ENCODE results near the gene TRIM24. TPM values are rescaled to one million over a fixed set of nuclear protein-coding genes. Genes with fewer than 3 reads are reported as not detected.
"Not testable (repeated sequence)": the region's sequence is repeated elsewhere in the genome, so short reads cannot be mapped to it uniquely, and the experiment has no call there.

The TRIM24 gene
- total RNA-seq, 1 experiment from 2014 or later: 17.4 TPM

GRCh38 chr7:138455609-138456008 is 4.5 kb upstream of the TRIM24 start:
- H3K9me3 ChIP-seq (ENCODE audit: low read length): no peaks in the 10 kb centered on the region
- H3K4me1 ChIP-seq (ENCODE audit: low read length): peaks cover 6% of the 10 kb centered on the region
- no peak overlapping the region for H3K9ac ChIP-seq (ENCODE audit: low read length)
- H3K4me3 ChIP-seq (ENCODE audit: low read length): no peak overlapping the region
- no peak overlapping the region for H3K27ac ChIP-seq (ENCODE audit: low read length)
- no peaks in the 10 kb centered on the region for H3K79me2 ChIP-seq (ENCODE audit: low read length)
- no peaks in the 10 kb centered on the region for H3K36me3 ChIP-seq (ENCODE audit: insufficient read depth, low read length)
- H2AFZ ChIP-seq (ENCODE audit: low read length): no peak overlapping the region
- H3K9me2 ChIP-seq (replicated peaks; ENCODE audit: insufficient read depth, low read length): no peaks in the 10 kb centered on the region
- H4K20me1 ChIP-seq (ENCODE audit: insufficient read depth, low read depth, low read length): no peaks in the 10 kb centered on the region
- H3K27me3 ChIP-seq (ENCODE audit: low read length): no peaks in the 10 kb centered on the region
- no peak for DNase-seq
- H3K4me2 ChIP-seq (ENCODE audit: low read depth, low read length, poor library complexity, severe bottlenecking): no peak overlapping the region

DNA sequence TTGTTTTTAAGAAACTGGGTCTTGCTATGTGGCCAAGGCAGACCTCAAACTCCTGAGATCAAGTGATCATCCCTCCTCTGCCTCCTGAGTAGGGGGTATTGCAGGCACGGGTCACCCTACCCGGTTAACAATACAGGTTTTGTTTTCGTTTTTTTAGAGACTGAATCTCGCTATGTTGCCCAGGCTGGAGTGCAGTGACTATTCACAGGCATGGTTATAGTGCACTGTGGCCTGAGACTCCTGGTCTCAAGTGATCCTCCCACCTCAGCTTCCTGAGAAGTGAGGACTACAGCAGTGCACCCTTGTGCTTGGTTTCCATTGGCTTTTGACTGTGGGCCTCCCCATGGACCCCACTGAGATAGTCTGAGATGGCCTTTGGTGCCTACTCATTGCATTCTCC is 3.8 kb upstream of the TRIM24 start:
- Histone ChIP-seq H3K4me1 (ENCODE audit: low read length) (peaks cover 6% of the 10 kb centered on the region), H4K20me1 (ENCODE audit: insufficient read depth, low read depth, low read length) (no peaks in the 10 kb centered on the region; the same call in 1 of the 2 replicates), H3K36me3 (ENCODE audit: insufficient read depth, low read length) (no peaks in the 10 kb centered on the region), H3K9me3 (ENCODE audit: low read length) (no peaks in the 10 kb centered on the region), H3K4me3 (ENCODE audit: low read length) (no peak overlapping the region), H3K9ac (ENCODE audit: low read length) (no peak overlapping the region), H2AFZ (ENCODE audit: low read length) (no peak overlapping the region), H3K79me2 (ENCODE audit: low read length) (peaks cover 3% of the 10 kb centered on the region), H3K4me2 (ENCODE audit: low read depth, low read length, poor library complexity, severe bottlenecking) (no peak overlapping the region), H3K9me2 (replicated peaks; ENCODE audit: insufficient read depth, low read length) (no peaks in the 10 kb centered on the region), H3K27ac (ENCODE audit: low read length) (no peak overlapping the region), H3K27me3 (ENCODE audit: low read length) (no peaks in the 10 kb centered on the region)
- no peak for DNase-seq

DNA sequence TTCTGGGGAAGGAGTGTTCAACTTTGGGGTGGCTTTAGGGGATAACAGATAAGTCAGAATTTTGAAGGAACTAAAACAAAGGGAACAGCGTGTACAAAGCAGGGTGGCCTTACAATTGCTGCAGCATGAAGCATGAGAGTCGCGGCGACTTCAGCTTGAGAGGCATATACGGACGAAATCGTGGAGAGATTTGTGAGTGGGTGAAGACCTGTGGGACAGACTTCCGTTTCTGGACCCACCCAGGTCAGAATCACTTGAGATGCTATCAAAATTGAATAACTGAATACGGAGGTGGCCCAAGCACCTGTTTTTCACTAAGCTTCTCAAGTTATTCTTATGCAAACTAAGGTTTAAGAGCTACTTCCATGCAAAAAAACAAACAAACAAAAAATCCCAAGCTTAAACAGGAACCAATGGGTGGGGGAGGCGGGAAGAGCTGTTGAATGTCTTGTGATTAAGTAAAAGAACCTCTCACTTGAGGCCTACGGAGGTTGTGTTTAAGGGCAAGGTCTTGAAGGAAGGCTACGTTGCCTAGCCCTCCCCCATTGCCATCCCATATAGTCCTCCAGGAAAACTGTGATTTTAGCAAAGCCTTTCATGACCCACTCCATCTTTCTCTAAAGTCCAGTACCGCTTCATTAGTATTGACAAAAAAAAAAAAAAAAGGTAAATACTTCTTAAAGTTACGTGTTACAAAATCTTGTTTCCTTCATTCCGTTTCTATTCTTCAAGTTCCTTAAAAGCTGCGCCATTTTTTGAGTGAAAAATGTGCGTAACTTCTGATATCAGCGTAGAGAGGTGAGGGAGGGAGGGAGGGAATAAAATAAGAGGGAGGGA is 1.3 kb upstream of the TRIM24 start:
- H3K27ac ChIP-seq (ENCODE audit: low read length): no peak overlapping the region
- H3K4me2 ChIP-seq (ENCODE audit: low read depth, low read length, poor library complexity, severe bottlenecking): peak overlapping the region; percentile 68
- DNase-seq: no peak
- H3K9me3 ChIP-seq (ENCODE audit: low read length): no peaks in the 10 kb centered on the region
- peaks cover 28% of the 10 kb centered on the region for H3K79me2 ChIP-seq (ENCODE audit: low read length)
- H3K27me3 ChIP-seq (ENCODE audit: low read length): no peaks in the 10 kb centered on the region
- H3K9ac ChIP-seq (ENCODE audit: low read length): no peak overlapping the region
- H3K4me1 ChIP-seq (ENCODE audit: low read length): peaks cover 12% of the 10 kb centered on the region
- H2AFZ ChIP-seq (ENCODE audit: low read length): 0 out of 2 replicates have a peak overlapping the region, but pooled peaks have one; percentile 86
- H3K9me2 ChIP-seq (replicated peaks; ENCODE audit: insufficient read depth, low read length): no peaks in the 10 kb centered on the region
- H3K4me3 ChIP-seq (ENCODE audit: low read length): peak overlapping the region; percentile 63; the same call in 1 of the 2 replicates
- no peaks in the 10 kb centered on the region; the same call in 1 of the 2 replicates for H3K36me3 ChIP-seq (ENCODE audit: insufficient read depth, low read length)
- peaks cover 4% of the 10 kb centered on the region; the same call in 1 of the 2 replicates for H4K20me1 ChIP-seq (ENCODE audit: insufficient read depth, low read depth, low read length)

- H3K27ac ChIP-seq (ENCODE audit: low read length): no peak overlapping the region
- peaks cover 4% of the 10 kb centered on the region; the same call in 1 of the 2 replicates for H4K20me1 ChIP-seq (ENCODE audit: insufficient read depth, low read depth, low read length)
- no peaks in the 10 kb centered on the region for H3K27me3 ChIP-seq (ENCODE audit: low read length)
- peaks cover 36% of the 10 kb centered on the region for H3K79me2 ChIP-seq (ENCODE audit: low read length)
- no peaks in the 10 kb centered on the region for H3K9me3 ChIP-seq (ENCODE audit: low read length)
- peaks cover 3% of the 10 kb centered on the region for H3K36me3 ChIP-seq (ENCODE audit: insufficient read depth, low read length)
- DNase-seq: peak; percentile 99
- H3K9me2 ChIP-seq (replicated peaks; ENCODE audit: insufficient read depth, low read length): no peaks in the 10 kb centered on the region
- H3K4me2 ChIP-seq (ENCODE audit: low read depth, low read length, poor library complexity, severe bottlenecking): peak overlapping the region; percentile 68
- H3K4me1 ChIP-seq (ENCODE audit: low read length): peaks cover 12% of the 10 kb centered on the region
- H3K9ac ChIP-seq (ENCODE audit: low read length): peak overlapping the region; percentile 54
- H2AFZ ChIP-seq (ENCODE audit: low read length): peak overlapping the region; percentile 86; the same call in 1 of the 2 replicates
- peak overlapping the region; percentile 63 for H3K4me3 ChIP-seq (ENCODE audit: low read length)
Measured at GRCh38 chr7:138459413-138460175, 465 bp upstream of the TRIM24 start.

DNA sequence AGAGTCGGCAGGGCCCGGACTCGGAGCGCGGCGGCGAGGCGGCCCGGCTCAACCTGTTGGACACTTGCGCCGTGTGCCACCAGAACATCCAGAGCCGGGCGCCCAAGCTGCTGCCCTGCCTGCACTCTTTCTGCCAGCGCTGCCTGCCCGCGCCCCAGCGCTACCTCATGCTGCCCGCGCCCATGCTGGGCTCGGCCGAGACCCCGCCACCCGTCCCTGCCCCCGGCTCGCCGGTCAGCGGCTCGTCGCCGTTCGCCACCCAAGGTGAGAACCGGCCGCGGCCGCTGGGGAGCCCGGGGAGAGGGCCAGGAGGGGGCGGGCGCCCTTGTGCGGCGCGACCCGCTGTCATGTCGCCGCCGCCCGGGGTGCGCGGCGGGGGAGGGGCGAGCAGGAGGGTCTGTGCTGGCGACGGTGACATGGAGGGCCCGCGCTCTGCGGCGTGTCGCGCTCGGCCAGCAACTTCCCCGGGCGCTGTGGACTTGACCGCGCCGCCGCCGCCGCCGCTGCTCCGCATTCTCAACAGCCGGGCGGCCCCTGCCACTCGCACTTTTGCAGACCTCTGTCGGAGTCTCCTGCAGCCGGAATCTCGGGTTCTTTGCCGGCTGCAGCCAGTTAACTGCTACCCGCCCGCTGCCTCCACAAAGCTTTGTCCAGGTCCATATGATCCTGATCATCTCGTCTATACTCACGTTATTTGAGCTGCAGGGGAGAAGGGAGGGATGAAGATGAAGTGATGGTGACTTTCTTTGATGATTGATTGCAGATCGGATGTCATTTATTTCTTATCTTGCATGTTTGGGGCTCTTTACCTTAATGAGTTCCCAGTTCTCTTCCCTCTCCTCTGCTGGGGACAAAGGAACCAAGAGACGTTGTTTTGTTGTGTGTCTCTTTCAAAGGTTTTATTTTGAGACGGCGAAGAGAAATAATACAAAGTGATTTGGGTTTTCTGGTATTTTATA is 869 bp downstream of the TRIM24 start:
- Histone ChIP-seq H3K9me2 (replicated peaks; ENCODE audit: insufficient read depth, low read length) (no peaks in the 10 kb centered on the region), H3K27ac (ENCODE audit: low read length) (peak overlapping the region; percentile 75), H3K4me2 (ENCODE audit: low read depth, low read length, poor library complexity, severe bottlenecking) (peak overlapping the region; percentile 96), H3K27me3 (ENCODE audit: low read length) (no peaks in the 10 kb centered on the region), H2AFZ (ENCODE audit: low read length) (peak overlapping the region; percentile 94; the same call in 1 of the 2 replicates), H3K9me3 (ENCODE audit: low read length) (no peaks in the 10 kb centered on the region), H4K20me1 (ENCODE audit: insufficient read depth, low read depth, low read length) (peaks cover 4% of the 10 kb centered on the region; the same call in 1 of the 2 replicates), H3K4me1 (ENCODE audit: low read length) (peaks cover 12% of the 10 kb centered on the region), H3K36me3 (ENCODE audit: insufficient read depth, low read length) (peaks cover 11% of the 10 kb centered on the region), H3K4me3 (ENCODE audit: low read length) (peak overlapping the region; percentile 77), H3K79me2 (ENCODE audit: low read length) (peaks cover 50% of the 10 kb centered on the region), H3K9ac (ENCODE audit: low read length) (peak overlapping the region; percentile 79)
- peak; percentile 88 for DNase-seq

DNA sequence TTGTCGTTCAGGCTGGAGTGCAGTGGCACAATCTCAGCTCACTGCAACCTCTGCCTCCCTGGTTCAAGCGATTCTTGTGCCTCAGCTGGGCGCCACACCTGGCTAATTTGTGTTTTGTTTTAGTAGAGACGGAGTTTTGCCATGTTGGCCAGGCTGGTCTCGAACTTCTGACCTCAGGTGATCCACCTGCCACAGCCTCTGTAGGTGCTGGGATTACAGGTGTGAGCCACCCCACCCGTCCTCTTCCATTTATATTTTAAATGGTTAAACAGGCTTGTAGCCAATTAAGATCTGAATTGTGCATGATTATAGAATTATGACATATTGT is 3.2 kb downstream of the TRIM24 start:
- H3K79me2 ChIP-seq (ENCODE audit: low read length): peaks cover 73% of the 10 kb centered on the region

DNA sequence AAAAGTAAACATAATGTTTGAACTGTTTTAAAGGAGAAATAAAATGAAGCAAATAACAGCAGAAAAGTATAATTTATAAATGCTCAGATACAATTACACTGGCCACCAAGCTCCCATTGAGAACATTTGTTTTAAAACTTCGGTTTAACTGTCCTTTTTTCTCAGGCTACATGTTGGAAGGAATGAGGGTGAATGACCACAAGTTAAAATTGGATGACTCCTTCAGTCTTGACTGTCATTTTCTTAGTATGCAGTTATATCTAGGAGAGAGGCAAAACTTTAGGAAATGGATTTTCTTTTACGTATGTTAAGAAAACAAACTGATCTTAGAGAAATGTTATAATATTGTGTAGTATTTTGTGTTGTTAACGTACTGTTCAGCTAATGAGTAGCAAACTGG is 5.0 kb downstream of the TRIM24 start:
- Histone ChIP-seq H3K9ac (ENCODE audit: low read length) (no peak overlapping the region), H2AFZ (ENCODE audit: low read length) (no peak overlapping the region), H3K9me2 (replicated peaks; ENCODE audit: insufficient read depth, low read length) (no peaks in the 10 kb centered on the region), H3K4me1 (ENCODE audit: low read length) (peaks cover 5% of the 10 kb centered on the region), H4K20me1 (ENCODE audit: insufficient read depth, low read depth, low read length) (peaks cover 4% of the 10 kb centered on the region; the same call in 1 of the 2 replicates), H3K36me3 (ENCODE audit: insufficient read depth, low read length) (peaks cover 17% of the 10 kb centered on the region), H3K9me3 (ENCODE audit: low read length) (no peaks in the 10 kb centered on the region), H3K79me2 (ENCODE audit: low read length) (peaks cover 90% of the 10 kb centered on the region), H3K4me2 (ENCODE audit: low read depth, low read length, poor library complexity, severe bottlenecking) (no peak overlapping the region), H3K27ac (ENCODE audit: low read length) (no peak overlapping the region), H3K27me3 (ENCODE audit: low read length) (no peaks in the 10 kb centered on the region), H3K4me3 (ENCODE audit: low read length) (no peak overlapping the region)
- no peak for DNase-seq

More for the DNA sequence above, 3.2 kb downstream of the TRIM24 start:
- H3K9ac ChIP-seq (ENCODE audit: low read length); H3K9me2 ChIP-seq (replicated peaks; ENCODE audit: insufficient read depth, low read length); DNase-seq; H4K20me1 ChIP-seq (ENCODE audit: insufficient read depth, low read depth, low read length); H3K9me3 ChIP-seq (ENCODE audit: low read length); H2AFZ ChIP-seq (ENCODE audit: low read length); H3K4me3 ChIP-seq (ENCODE audit: low read length); H3K27me3 ChIP-seq (ENCODE audit: low read length); H3K4me2 ChIP-seq (ENCODE audit: low read depth, low read length, poor library complexity, severe bottlenecking); H3K27ac ChIP-seq (ENCODE audit: low read length): not testable (repeated sequence)
- H3K4me1 ChIP-seq (ENCODE audit: low read length): peaks cover 12% of the 10 kb centered on the region
- peaks cover 11% of the 10 kb centered on the region for H3K36me3 ChIP-seq (ENCODE audit: insufficient read depth, low read length)
